PC-3 (cell line): ENCODE measurements around the gene PTPN14.

Source experiments
- CTCF ChIP-seq: fragments of 300-600 bp; sonication (generic); conservative IDR thresholded peaks from 2 replicates; pipeline ENCODE4 v1.5.1; 2017; ENCODE audit warnings: antibody characterized with exemption, low read depth, mild to moderate bottlenecking, low read length
- EZH2 ChIP-seq: fragments of 300-600 bp; sonication (generic); IDR thresholded peaks from one replicate; pipeline ENCODE4 v1.6.1; 2017; ENCODE audit warnings: antibody characterized with exemption, mild to moderate bottlenecking, low read length; ENCODE audit not compliant: unreplicated experiment
- EZH2phosphoT487 ChIP-seq: fragments of 300-600 bp; sonication (generic); IDR thresholded peaks from 2 replicates; pipeline ENCODE4 v1.6.1; 2018; ENCODE audit warnings: mild to moderate bottlenecking, antibody characterized with exemption, low read length, borderline replicate concordance

GRCh38 chr1:214335567-214335966, 215.8 kb downstream of the PTPN14 start:
- TF ChIP-seq CTCF (no peak), EZH2 (no peak), EZH2phosphoT487 (no peak)
